GM19452 (cell line): ENCODE measurements around the gene SELL.
A peak's percentile ranks its signal among the peaks of the same experiment; 100 is the strongest.
"Not testable (repeated sequence)": the region's sequence is repeated elsewhere in the genome, so short reads cannot be mapped to it uniquely, and the experiment has no call there.

Source experiments
- ATAC-seq: cut with Tn5 transposase; IDR thresholded peaks from one replicate; pipeline ENCODE4 v1.9.1; 2021; ENCODE audit not compliant: unreplicated experiment

Gene SELL

GRCh38 chr1:169670244-169670643 is 41.2 kb downstream of the SELL start:
- ATAC-seq, result not testable (repeated sequence)

- ATAC-seq, result not testable (repeated sequence)
Measured at GRCh38 chr1:169667699-169668596, 43.5 kb downstream of the SELL start.

GRCh38 chr1:169667227-169667639 is 44.2 kb downstream of the SELL start:
- peak; percentile 60 for ATAC-seq

DNA sequence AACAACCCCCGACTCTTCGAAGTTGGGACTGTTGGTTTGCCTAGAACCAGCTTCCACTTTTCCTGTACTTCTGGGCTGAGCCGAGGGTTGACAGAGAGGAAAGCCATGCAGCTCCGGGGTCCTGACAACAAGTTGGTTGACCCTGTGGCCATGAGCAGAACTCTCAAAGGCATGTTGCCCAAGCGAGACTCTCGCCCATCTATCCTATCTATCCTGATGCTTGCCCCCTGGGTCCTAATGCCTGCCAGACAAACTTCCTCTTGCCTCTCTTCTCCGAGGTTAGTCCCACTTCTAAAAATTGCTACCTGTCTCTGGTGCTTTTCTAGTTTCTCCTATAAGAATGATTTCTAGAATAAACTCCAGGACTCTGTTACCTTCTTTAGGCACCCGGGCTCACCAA is 48.7 kb downstream of the SELL start:
- ATAC-seq, result not testable (repeated sequence)

- not testable (repeated sequence) for ATAC-seq
Measured at GRCh38 chr1:169661066-169661465, 50.4 kb downstream of the SELL start.

- not testable (repeated sequence) for ATAC-seq
Measured at GRCh38 chr1:169658777-169659176, 52.6 kb downstream of the SELL start.

- ATAC-seq, result no peak
Measured at GRCh38 chr1:169653873-169654272, 57.5 kb downstream of the SELL start.

DNA sequence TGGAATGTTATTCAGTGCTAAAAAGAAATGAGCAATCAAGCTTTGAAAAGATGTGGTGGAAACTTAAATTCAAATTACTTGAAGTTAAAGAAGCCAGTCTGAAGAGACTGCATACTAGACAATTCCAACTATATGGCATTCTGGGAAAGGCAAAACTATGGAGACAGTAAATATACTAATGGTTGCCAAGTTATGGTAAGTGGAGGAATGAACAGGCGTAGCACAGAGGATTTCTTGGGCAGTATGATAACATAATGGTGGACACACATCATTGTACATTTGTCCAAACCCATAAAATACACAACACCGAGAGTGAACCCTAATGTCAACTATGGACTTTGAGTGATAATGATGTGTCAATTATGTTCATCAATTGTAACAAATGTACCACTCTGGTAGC is 60.4 kb downstream of the SELL start:
- ATAC-seq, result no peak

DNA sequence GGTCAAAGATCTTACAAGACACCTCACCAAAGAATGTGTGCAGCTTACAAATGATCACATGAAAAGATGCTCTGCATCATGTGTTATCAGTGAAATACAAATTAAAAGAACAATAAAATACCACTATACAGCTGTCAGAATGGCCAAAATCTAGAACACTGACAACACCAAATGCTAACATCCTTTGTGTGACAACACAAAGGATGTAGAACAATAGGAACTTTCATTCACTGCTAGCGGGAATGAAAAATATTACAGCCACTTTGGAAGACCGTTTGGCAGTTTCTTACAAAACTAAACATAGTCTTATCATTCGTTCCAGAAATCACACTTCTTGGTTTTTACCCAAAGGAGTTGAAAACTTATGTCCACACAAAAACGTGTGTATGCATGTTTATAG is 60.9 kb downstream of the SELL start:
- no peak for ATAC-seq

- no peak for ATAC-seq
Measured at GRCh38 chr1:169648709-169649108, 62.7 kb downstream of the SELL start.

- ATAC-seq, result no peak
Measured at GRCh38 chr1:169648187-169648586, 63.2 kb downstream of the SELL start.

GRCh38 chr1:169647512-169647911 is 63.9 kb downstream of the SELL start:
- no peak for ATAC-seq

DNA sequence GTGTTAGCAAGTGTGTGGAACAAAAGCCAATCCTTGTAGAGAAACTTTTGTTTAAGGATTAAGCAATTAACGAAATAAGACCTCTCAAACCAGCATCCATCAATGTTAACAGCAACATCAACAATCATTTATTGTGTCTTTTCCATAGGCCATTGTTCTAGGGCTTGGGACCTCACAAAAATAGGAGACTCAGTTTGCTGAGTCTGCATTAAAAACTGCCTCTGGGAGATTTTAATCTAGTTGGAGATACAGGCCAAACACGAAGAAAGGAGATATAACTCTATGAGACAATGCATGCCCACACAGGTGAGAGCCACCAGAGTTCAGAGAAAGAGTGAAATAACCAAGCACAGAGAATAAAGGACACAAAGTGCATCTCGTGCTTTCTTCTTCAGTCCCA is 67.1 kb downstream of the SELL start:
- ATAC-seq, result no peak
